RWPE2 (cell line): ENCODE results near the gene EMC1.

Source experiments
- ATAC-seq: fragments of 200-7000 bp; cut with Tn5 transposase; 3 replicates; pipeline ENCODE4 v1.9.1; 2021; ENCODE audit warnings: low read depth
- DNase-seq: peaks from one replicate; pipeline ENCODE4 v3.0.0-alpha.2; 2020; ENCODE audit warnings: low spot score
- H3K27ac ChIP-seq: fragments of 450-650 bp; 2 replicates; pipeline ENCODE4 v1.5.1; 2017; ENCODE audit warnings: mild to moderate bottlenecking; ENCODE audit not compliant: poor library complexity, severe bottlenecking
- H3K27me3 ChIP-seq: fragments of 250-450 bp; sonication (Bioruptor Pico); 2 replicates; pipeline ENCODE4 v1.5.1; 2021; ENCODE audit warnings: mild to moderate bottlenecking, moderate library complexity; ENCODE audit not compliant: insufficient read depth, poor library complexity, severe bottlenecking
- H3K36me3 ChIP-seq: fragments of 250-450 bp; sonication (Bioruptor Pico); 2 replicates; pipeline ENCODE4 v1.5.1; 2020; ENCODE audit warnings: low read depth, mild to moderate bottlenecking, moderate library complexity
- H3K4me1 ChIP-seq: fragments of 250-450 bp; sonication (Bioruptor Pico); 2 replicates; pipeline ENCODE4 v1.5.1; 2021; ENCODE audit warnings: mild to moderate bottlenecking, moderate library complexity; ENCODE audit not compliant: insufficient read depth, poor library complexity, severe bottlenecking
- H3K4me3 ChIP-seq: fragments of 250-450 bp; sonication (Bioruptor Pico); 2 replicates; pipeline ENCODE4 v1.5.1; 2021; ENCODE audit warnings: mild to moderate bottlenecking, moderate library complexity; ENCODE audit not compliant: severe bottlenecking
- H3K9me3 ChIP-seq: fragments of 250-450 bp; sonication (Bioruptor Pico); 2 replicates; pipeline ENCODE4 v1.5.1; 2021; ENCODE audit warnings: mild to moderate bottlenecking, moderate library complexity; ENCODE audit not compliant: severe bottlenecking
- CTCF ChIP-seq: fragments of 450-650 bp; IDR thresholded peaks from one replicate; pipeline ENCODE4 v1.5.1; 2017; ENCODE audit warnings: mild to moderate bottlenecking, moderate library complexity; ENCODE audit not compliant: poor library complexity, severe bottlenecking

EMC1 gene

GRCh38 chr1:19196331-19196730 lies 55.0 kb downstream of the EMC1 start:
- TF ChIP-seq CTCF: no peak
- H3K36me3 ChIP-seq: peaks cover 100% of the 10 kb centered on the region
- no peaks in the 10 kb centered on the region for H3K9me3 ChIP-seq
- H3K4me3 ChIP-seq: no peak overlapping the region
- no peak overlapping the region for H3K27ac ChIP-seq
- no peaks in the 10 kb centered on the region for H3K27me3 ChIP-seq
- H3K4me1 ChIP-seq: no peaks in the 10 kb centered on the region
- ATAC-seq: no peak
- DNase-seq: no peak

- H3K4me3 ChIP-seq: no peak overlapping the region
- H3K27me3 ChIP-seq: no peaks in the 10 kb centered on the region
- ATAC-seq (no peak), DNase-seq (no peak)
- peaks cover 98% of the 10 kb centered on the region for H3K36me3 ChIP-seq
- no peak for TF ChIP-seq CTCF
- no peak overlapping the region for H3K27ac ChIP-seq
- no peaks in the 10 kb centered on the region for H3K9me3 ChIP-seq
- no peaks in the 10 kb centered on the region for H3K4me1 ChIP-seq
Measured at GRCh38 chr1:19193004-19193403, 58.3 kb downstream of the EMC1 start.

GRCh38 chr1:19191811-19192210 lies 59.5 kb downstream of the EMC1 start:
- Histone ChIP-seq H3K9me3 (no peaks in the 10 kb centered on the region), H3K4me3 (no peak overlapping the region), H3K27ac (no peak overlapping the region), H3K36me3 (peaks cover 98% of the 10 kb centered on the region), H3K4me1 (no peaks in the 10 kb centered on the region), H3K27me3 (no peaks in the 10 kb centered on the region)
- no peak for DNase-seq
- ATAC-seq: no peak
- TF ChIP-seq CTCF: no peak

GRCh38 chr1:19190468-19190867 lies 60.9 kb downstream of the EMC1 start:
- ATAC-seq: no peak
- Histone ChIP-seq H3K4me3 (no peak overlapping the region), H3K4me1 (no peaks in the 10 kb centered on the region), H3K9me3 (no peaks in the 10 kb centered on the region), H3K27ac (no peak overlapping the region), H3K36me3 (peaks cover 98% of the 10 kb centered on the region), H3K27me3 (no peaks in the 10 kb centered on the region)
- no peak for TF ChIP-seq CTCF
- no peak for DNase-seq

- DNase-seq: no peak
- H3K27me3 ChIP-seq: no peaks in the 10 kb centered on the region
- no peaks in the 10 kb centered on the region for H3K9me3 ChIP-seq
- H3K4me1 ChIP-seq: no peaks in the 10 kb centered on the region
- TF ChIP-seq CTCF: no peak
- no peak for ATAC-seq
- H3K36me3 ChIP-seq: peaks cover 98% of the 10 kb centered on the region
- no peak overlapping the region for H3K27ac ChIP-seq
- H3K4me3 ChIP-seq: no peak overlapping the region
Measured at GRCh38 chr1:19189270-19189669, 62.1 kb downstream of the EMC1 start.
